ENCODE data around the gene ULK1.

The ULK1 gene

GRCh38 chr12:131909752-131910219 is 15.4 kb downstream of the ULK1 start:
- DNase-seq: no peak

DNA sequence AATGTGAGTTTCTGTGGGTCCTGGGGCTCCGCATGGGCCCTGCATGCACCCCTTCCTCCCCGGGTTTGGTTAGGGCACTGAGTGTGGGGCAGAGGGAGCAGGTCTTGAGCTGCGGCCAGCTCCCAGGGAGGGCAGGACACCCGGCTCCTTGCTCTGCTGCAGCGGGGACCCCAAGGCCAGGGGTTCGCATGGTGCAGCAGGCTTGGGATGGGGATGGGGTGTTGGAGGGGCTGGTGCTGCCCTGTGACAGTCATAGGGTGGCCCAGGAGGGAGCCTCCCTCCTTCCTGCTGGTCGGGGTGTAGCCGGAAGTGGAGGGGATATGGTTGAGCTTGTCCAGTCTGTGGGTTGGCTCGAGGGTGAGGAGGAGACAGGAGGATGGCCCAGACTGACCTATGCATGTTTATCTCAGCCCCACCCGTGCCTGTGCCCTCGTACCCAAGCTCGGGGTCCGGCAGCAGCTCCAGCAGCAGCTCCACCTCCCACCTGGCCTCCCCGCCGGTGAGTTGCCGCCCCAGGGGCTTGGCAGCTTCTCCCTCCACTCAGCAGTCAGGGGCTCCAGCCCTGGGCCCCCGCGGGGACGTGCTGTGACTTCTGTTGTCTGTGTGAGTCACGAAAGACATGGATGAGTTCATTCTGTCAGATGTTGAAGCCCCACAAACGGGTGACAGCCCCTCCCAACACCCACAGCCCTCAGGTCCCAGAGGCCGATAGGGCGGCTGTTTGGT is 16.0 kb downstream of the ULK1 start:
- DNase-seq: no peak

GRCh38 chr12:131911028-131911650 is 16.7 kb downstream of the ULK1 start:
- no peak for DNase-seq

GRCh38 chr12:131911851-131912477 is 17.5 kb downstream of the ULK1 start:
- DNase-seq: no peak

DNA sequence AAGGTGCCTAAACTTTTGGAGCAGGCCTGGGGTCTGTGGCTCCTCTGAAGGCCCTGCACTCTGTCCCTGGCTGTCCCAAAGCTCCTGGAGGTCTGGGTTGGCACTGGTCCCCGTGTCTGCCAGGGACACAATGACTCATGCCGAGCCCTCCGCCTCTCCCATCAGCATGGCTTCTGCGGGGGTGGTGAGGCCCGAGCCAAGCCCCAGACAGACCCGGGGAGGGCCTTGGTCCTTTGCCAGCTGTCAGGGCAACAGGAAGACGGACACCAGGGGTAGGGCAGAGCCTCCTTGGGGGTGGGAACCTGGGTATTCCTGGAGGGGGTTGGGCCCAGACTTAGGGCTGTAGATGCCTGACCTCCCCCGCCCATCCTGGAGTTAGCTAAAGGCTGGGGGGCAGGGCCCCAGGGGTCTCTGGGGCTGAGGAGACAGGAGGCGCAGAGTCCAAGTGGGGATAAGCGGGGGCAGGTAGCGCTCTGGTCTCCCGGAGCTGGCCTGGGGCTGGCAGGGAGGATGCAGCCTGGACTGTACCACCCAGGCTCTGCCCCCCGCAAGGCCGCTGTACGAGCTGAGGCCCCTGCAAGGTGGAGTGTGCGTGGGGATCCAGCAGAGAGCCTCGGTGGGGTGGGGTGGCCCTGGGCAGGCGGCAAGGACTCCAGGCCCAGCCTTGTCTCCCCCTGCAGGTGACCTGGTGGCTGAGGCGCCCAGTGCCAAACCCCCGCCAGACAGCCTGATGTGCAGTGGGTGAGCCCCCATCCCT is 18.3 kb downstream of the ULK1 start:
- DNase-seq: no peak

- no peak for DNase-seq
Observed at GRCh38 chr12:131913666-131914065, 19.2 kb downstream of the ULK1 start.

- DNase-seq: no peak
Observed at GRCh38 chr12:131914179-131914702, 19.8 kb downstream of the ULK1 start.

GRCh38 chr12:131915000-131915689 is 20.7 kb downstream of the ULK1 start:
- DNase-seq: no peak

GRCh38 chr12:131915823-131916222 is 21.4 kb downstream of the ULK1 start:
- DNase-seq: no peak

DNA sequence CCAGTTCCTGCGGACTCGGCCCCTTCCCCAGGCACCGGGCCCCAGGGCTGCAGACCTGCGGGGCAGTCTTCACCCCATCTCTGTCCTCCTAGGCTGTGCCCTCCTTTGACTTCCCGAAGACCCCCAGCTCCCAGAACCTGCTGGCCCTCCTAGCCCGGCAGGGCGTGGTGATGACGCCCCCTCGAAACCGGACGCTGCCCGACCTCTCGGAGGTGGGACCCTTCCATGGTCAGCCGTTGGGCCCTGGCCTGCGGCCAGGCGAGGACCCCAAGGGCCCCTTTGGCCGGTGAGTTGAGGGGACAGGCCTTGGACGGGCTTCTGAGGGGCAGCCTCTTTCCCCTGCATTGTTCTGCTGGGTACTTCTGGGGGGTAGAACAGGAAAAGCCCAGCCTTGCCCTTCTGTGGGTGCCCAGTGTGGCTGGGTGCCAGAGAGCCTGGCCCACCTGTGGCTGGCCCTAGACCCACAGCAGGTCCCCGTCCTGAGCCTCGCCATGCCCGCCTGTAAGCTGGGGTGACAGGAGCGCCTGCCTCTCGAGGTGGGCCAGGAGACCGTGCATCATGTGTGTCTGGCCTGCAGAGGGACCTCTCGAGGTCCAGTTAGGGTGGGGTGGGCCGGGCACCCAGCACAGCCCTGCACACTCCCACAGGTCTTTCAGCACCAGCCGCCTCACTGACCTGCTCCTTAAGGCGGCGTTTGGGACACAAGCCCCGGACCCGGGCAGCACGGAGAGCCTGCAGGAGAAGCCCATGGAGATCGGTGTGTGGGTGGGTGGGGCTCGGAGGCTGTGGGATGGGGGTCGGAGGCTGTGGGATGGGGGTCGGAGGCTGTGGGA is 22.1 kb downstream of the ULK1 start:
- DNase-seq: no peak

DNA sequence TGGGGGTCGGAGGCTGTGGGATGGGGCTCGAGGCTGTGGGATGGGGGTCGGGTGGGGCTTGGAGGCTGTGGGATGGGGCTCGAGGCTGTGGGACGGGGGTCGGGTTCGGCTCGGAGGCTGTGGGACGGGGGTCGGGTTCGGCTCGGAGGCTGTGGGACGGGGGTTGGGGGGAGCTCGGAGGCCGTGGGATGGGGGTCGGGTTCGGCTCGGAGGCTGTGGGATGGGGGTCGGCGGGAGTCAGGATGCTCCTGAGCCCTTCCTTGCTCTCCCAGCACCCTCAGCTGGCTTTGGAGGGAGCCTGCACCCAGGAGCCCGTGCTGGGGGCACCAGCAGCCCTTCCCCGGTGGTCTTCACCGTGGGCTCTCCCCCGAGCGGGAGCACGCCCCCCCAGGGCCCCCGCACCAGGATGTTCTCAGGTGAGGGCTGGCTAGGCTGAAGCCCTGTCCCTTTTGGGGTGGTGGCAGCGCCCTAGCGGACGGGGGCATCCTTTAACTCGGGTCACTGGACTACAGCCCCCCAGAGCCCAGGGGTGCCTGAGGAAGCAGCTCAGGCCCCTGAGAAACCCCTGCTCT is 22.8 kb downstream of the ULK1 start:
- DNase-seq: no peak

DNA sequence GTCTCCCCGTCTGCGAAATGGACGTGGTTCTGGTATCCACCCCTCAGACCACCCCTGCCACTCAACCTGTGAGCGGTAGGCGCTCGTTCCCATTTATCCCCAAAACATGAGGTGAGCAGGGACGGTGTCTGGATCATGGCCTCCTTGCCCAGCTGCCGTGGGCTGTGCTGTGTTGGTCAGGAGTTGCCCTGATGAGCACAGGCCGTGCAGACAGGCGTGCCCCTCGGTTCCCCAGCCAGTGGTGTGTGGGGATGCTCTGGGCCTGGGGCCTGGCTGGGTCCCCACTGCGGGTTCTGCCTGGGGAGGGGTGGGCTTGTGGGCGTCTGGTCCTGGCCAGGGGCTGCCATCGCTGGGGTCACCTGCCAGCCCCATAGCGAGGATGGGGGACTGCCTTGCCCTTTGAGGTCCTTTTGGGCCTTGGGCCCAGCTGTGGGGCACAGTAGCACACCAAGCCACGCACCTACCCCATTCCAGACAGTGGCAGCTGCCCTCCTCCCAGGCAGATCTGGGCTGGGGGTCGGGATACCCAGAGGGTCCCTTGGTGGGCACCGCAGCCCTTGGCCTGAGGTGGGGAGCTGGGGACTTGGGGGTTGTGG is 23.4 kb downstream of the ULK1 start:
- DNase-seq: no peak

DNA sequence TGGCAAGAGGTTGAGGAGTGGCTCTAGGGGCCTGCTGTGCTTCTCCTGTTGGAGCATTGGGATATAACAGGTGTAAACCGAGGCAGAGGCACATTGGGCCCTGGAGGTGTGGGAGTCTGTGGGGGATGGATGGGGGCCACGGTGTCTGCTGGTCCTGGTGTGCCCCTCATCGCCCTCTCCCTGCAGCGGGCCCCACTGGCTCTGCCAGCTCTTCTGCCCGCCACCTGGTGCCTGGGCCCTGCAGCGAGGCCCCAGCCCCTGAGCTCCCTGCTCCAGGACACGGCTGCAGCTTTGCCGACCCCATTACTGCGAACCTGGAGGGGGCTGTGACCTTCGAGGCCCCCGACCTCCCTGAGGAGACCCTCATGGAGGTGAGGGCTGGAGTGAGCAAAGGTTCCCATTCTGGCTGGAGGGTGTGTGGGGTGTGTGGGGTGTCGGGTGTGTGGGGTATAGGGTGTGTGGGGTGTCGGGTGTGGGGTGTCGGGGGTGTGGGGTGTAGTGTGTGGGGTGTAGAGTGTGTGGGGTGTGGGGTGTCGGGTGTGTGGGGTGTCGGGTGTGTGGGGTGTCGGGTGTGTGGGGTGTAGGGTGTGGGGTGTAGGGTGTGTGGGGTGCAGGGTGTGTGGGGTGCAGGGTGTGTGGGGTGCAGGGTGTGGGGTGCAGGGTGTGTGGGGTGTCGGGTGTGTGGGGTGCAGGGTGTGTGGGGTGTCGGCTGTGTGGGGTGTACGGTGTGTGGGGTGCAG is 24.1 kb downstream of the ULK1 start:
- DNase-seq: no peak

- DNase-seq: no peak
Observed at GRCh38 chr12:131919051-131919347, 24.6 kb downstream of the ULK1 start.

DNA sequence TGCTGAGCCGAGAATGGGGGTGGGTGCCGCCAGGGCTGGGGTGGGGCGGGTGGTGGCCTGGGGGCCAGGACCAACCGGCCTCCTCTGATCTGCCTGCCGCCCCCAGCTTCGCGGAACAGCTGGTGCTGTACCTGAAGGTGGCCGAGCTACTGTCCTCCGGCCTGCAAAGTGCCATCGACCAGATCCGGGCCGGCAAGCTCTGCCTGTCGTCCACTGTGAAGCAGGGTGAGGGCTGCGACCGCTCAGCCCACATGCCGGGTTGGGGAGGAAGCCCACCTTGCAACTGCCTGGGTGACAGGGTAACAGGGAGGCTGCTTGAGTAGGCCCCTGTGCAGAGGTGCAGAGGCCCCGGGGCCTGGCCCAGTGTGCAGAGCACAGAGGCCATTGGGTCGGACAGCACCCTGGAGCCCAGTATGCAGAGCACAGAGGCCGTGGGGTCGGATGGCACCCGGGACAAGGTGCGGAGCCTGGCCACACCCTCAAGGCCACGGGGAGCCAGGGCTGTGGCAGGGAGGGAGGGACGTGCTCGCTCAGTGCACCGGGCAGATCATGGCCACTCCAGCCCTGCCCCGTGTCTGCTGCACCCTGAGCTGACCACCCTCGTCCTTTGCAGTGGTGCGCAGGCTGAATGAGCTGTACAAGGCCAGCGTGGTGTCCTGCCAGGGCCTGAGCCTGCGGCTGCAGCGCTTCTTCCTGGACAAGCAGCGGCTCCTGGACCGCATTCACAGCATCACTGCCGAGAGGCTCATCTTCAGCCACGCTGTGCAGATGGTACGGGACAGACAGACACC is 25.1 kb downstream of the ULK1 start:
- DNase-seq: no peak

- no peak for DNase-seq
Observed at GRCh38 chr12:131920157-131920508, 25.7 kb downstream of the ULK1 start.

DNA sequence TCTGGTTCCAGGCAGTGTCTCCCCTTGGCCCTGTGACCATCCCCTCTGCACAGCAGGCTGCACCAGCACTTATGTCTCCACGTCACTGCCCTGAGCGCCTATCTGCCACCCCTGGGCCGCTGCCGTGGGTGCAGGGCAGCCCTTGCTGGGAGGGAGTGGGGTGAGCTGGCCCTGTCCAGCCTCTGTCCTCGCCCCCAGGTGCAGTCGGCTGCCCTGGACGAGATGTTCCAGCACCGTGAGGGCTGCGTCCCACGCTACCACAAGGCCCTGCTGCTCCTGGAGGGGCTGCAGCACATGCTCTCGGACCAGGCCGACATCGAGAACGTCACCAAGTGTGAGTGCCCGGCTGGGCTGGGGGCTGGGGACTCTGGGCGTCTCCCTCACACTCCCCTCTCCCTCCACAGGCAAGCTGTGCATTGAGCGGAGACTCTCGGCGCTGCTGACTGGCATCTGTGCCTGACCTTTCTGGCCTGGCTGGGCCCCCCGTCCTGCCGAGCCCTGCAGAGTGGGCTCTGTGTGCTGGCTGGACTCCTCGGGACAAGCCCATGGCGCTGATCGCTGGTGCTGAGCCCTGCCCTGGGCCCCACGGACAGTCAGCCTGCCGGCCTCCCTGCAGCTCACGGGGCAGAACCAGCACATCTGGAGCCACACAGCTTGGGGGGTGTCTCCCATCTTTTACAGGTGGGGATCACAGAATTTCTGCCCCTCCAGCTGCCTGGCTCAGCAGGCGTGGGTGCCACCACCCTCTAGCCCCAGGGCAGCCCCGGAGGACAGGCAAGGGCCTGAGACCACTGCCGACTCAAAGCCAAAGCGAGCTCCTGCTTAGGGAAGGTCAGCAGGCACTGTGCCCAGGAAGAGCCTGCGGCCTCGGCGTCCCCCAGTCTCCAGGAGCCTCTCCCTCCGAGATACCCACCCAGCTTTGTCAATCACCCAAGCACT is 26.7 kb downstream of the ULK1 start:
- DNase-seq: no peak
